Inflammatory macrophage treated with lipopolysaccharide for 1 hour (primary cell): Measurements from ENCODE around the gene IRX3.

Experiments used
- DNase-seq, 2 donors: peaks; one replicate each; pipeline ENCODE4 v3.0.0-alpha.2; 2020 to 2022

IRX3 gene

GRCh38 chr16:54290833-54291655 lies 4.5 kb upstream of the IRX3 start:
- no peak for DNase-seq

DNA sequence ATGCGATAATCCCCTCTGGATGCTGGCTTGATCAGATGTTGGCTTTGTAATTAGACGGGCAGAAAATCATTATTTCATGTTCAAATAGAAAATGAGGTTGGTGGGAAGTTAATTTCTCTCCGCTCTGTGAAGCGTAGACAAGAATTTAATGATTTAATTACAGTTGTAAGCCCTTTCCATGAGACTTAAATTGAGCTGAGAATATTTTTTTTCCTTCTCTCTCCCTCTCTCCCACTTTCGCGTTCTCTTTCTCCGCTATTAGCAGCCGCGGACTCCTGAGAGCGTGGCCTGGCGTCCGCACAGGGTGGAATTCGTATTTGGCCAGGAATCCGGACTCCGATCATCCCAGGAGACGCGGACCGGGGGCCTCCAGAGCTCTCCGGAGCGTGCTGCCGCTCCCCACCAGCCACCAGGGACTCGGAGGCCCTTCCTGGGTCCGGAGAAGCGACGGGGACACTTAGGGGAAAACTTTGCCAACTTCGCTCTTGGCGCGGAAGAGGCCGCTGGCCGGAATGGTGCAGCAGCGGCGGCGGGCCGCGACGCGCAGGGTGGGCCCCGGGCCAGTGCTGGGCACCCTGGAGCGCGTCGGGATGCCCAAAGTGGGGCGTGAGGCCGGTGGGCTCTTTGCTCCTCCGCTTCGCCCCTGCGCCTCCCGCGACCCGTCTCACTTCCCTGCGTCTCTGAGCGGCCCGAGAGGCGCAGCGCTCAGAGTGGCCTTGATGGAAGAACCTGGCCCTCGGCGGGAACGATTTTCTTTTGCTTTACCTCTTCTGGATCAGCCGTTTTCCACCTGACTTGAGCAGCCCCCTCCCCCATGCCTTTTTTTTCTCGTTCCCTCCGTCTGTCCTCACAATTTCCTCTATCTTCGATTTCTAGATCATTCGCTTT lies 3.6 kb upstream of the IRX3 start:
- DNase-seq, result no peak

DNA sequence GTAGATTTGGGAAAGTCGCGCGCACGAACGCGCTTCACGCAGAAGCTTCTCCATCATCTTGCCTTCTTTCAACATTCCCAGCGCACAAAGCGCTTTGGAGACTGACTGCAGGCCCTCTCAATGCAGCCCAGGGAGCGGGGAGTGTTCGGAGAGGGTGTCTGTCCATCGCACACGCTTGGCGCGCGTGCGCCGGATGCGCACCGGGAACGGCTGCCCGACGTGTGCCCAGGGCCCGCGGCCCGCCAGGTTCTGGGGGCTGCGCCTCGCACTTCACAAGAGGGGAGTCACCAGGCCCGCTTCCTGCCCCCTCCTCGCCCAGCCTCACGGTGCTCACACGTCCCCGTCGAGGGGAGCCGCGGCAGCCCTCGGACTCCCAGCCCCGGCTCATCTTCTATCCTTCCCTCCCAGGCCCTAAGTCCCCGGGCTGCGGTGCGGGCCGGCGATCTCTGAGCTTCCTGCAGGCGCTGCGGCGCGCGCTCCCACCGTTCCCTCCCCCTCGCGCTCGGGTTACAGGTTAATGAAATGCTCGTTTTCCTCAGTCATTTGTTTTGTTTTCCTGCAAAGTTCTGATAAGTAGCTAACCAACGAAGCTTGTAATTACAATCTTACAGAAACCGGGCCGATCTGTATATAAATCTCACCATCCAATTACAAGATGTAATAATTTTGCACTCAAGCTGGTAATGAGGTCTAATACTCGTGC lies 2.8 kb upstream of the IRX3 start:
- DNase-seq, result no peak

DNA sequence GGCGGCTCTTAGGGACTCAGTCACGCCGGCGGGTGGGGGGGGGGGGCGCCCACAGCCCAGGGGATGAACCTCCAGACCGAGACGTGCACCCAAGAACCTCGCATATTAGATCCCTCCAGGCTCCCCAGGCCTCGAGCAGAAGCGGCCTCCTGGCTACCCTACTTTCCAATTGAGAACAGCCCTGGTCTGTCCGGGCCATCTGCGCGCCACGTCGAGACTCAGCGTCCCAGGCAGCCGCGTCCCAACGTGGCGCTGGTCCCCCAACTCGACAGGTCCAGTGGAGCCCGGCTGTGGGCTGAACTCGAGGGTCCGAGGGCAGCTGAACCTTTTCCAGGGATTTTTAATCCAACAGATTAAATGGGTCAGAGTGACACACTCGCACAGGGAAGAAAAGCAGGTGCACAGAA lies 2.3 kb upstream of the IRX3 start:
- no peak for DNase-seq

DNA sequence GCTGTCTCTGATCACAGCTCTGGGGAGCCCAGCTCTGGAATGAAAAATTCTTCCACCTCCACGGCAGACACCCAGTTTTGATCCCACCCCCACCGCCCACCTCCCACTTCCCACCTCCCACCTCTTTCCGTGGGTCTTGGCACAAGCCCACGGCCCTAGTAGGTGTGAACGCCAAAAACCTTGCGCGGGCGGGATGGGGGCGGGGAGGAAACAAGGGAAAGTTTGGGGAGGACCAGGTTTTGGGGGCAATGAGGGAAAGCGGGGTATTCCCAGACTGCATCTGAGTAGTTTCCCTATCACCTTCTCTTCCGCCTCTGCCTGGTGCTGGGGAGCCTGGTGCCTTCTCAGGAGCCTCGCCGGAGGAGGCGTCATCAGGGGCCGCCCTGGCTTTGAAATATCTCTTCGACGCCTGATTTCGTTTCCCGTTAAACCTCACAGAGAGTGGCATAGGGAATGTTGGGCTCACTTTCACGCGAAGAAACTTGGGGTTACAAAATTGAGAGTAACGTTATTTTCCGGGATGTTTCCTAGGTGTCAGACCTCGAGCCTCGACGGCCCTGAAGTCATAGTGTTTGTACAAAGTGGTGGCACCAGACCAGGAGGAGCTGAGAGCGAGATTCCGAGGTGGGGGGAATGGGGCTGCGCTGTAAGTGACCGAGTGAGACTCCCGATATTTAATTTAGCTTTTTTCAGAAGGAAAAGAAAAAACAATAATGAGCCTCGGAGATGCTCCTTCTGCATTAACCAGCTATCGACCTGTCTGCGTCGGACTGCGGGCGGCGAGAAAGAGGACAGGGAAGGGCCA lies 1.6 kb upstream of the IRX3 start:
- DNase-seq, result peak in 1 of 2 donors; percentile 3

DNA sequence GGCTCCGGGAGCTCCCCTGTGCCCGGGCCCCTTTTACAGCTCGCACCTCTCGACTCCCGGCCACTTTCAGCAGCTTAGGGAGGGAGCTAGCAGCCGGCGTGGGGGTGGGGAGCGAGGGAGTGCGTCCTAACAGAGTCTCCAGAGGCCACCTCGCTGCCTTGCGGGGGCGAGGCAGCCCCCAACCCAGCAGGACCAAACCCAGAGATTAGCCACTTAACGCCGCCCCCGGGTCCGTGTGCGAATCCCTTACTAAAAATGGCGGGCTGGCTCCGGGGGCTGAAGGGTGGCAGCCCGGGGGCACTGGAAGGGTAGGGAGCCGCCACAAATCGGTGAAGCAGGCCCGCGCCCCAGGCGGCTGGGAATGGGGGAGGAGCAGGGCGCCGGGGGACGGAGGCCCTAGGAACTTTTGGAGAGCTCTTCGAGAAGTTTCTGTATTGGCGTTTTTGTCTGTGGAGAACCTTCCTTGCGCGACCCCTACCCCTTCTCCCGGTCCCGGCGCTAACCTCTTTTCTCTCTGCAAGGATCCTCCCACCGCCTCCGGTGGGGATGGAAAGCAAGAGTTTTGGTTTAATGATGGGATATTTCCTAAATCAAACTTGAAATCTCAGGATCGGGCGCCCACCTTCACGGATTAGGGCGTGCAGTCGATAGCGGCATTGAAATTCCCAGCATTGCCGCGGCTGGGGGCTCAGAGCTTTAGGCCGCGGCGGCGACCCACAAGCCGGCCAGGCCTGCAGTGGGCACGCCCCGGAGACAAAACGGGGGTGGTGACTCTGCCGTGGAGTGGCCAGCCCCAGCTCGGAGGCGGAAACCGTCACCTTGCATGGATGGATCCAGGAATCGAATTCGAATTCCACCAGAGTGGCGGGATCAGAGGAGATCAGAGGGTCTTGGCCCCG lies 793 bp upstream of the IRX3 start:
- no peak for DNase-seq

- DNase-seq, result no peak
Observed at GRCh38 chr16:54286090-54286365, 559 bp downstream of the IRX3 start.

- no peak for DNase-seq
Observed at GRCh38 chr16:54285414-54286089, 1.0 kb downstream of the IRX3 start.

GRCh38 chr16:54284931-54285413 lies 1.6 kb downstream of the IRX3 start:
- no peak for DNase-seq

DNA sequence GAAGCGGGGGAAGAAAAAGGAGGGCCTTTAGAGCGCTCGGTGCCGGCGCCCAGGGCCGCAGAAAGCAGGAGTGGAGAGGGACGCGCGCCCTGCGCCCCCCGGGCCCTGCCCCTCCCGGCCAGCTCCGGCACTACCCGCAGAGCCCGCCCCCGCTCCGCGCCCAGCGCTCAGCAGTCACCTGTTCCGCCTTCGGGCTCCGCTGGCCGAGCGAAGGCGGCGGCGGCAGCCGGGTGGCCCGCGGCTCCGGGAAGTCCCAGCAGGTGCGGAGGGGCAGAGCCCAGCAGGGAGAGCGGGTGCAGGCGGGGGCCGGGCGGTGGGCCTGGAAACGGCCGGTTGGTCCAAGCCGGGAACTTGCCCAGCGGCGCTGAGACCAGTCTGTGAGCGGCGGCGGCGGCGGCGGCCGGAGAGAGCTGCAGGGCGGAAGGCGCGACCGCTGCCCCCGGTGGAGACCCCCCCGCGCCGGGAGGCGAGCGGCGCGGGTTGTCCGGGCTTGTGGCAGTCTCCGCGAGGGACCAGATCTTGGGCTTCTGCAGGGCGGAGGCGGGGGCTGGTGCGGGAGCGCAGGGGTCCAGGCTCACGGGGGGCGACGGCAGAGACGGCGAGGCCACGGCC lies 2.2 kb downstream of the IRX3 start:
- no peak for DNase-seq

- no peak for DNase-seq
Observed at GRCh38 chr16:54283725-54284318, 2.8 kb downstream of the IRX3 start.

DNA sequence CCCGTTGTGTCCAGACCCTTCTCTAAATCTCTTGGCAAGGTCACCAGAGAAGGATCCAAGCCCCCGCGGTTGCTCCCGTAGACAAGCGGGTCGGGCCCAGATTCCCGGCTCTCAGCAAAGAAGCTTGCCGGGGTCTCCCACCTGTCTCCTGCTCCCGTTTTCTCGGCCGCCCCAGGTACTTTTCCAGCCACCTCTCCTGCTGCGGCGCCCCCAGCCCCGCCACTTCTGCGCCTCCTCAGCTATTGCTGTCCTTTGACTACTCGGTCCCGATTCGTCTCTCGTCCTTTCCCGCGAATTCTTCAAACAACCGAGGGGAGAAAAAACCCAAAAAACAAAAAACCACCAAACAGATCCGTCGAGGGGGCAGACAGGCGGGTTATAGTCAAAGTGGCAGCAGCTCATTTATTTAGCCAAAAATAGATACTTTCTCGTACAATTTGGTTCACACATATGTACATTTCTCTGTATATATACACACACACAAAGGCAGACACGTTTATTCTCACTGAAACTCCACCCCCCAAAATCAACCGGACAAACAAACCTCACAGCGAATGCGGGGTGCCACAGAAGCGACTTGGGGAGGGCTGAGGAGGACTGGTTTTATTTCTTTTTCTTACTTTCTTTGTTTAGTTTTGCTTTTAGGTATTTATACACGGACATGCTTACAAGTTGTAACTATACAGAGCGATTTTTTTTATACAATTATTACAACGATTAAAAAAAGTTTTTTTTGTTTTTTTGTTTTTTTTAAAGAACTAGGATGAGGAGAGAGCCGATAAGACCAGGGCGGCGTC lies 3.5 kb downstream of the IRX3 start:
- no peak for DNase-seq

- DNase-seq, result peak in 1 of 2 donors; percentile 32
Observed at GRCh38 chr16:54282202-54282927, 4.2 kb downstream of the IRX3 start.

DNA sequence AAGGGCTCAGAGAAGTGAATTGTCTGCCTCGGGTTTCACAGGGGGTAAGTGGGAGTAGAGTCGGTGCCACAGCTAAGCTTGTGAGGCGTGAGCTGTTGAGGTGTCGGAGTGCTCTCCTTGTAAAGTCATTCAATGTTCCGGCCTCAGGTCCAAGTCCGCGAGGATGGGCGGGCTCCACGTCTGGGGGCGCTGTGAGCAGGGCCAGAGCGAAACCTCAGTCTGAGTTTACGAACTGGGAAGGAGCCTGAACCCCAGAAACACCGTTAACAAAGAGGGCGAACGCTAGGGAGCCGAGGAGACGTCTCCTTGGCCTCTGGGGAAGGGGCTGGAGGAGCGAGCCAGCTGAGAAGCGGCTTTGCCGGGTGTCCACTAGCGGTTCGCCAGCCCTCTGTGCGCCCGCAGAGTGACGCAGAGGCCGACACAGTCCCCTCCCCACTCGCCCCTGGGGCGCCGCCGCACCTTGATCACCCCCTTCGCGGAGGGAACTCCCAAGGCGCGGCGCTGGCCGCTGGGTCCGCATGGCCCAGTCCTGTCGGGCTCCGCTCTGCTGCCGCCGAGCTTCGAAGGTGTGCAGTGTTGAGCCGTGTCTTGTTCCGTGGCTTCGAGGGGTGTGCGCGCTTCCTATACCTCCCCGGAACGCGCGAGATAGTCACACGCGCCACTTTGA lies 4.9 kb downstream of the IRX3 start:
- no peak for DNase-seq

GRCh38 chr16:54280751-54281150 lies 5.8 kb downstream of the IRX3 start:
- DNase-seq, result peak in 1 of 2 donors; percentile 12

GRCh38 chr16:54277845-54278703 lies 8.5 kb downstream of the IRX3 start:
- no peak for DNase-seq

GRCh38 chr16:54275956-54276355 lies 10.6 kb downstream of the IRX3 start:
- DNase-seq, result no peak
